Tibial artery (tissue), 4 donors: ENCODE results near the gene NBL1.

Source experiments
- DNase-seq, 2 donors: peaks; one replicate each; pipeline ENCODE4 v3.0.0-alpha.2; 2019
- H3K27ac ChIP-seq, 2 donors: fragments of 200-600 bp; sonication (generic) in 1 of 2; 1 replicate in 1 of 2; 2 replicates in 1 of 2; pipeline ENCODE4 v1.5.1; 2018 to 2019; ENCODE audit warnings: mild to moderate bottlenecking in 1 of 2
- H3K27me3 ChIP-seq, 2 donors: fragments of 200-600 bp; sonication (generic) in 1 of 2; one replicate each; pipeline versions ENCODE4 v1.5.1 to v1.6.0; 2016 to 2019
- H3K36me3 ChIP-seq, 3 donors: fragments of 200-600 bp; sonication (generic) in 2 of 3; one replicate each; pipeline ENCODE4 v1.5.1; 2016 to 2019; ENCODE audit warnings: mild to moderate bottlenecking in 2 of 3
- H3K4me1 ChIP-seq, 4 donors: fragments of 200-600 bp; sonication (generic) in 2 of 4; 1 replicate in 3 of 4; 2 replicates in 1 of 4; pipeline ENCODE4 v1.5.1; 2016 to 2019
- H3K4me3 ChIP-seq, 2 donors: fragments of 200-600 bp; sonication (generic) in 1 of 2; 1 replicate in 1 of 2; 2 replicates in 1 of 2; pipeline ENCODE4 v1.5.1; 2018 to 2019; ENCODE audit warnings: mild to moderate bottlenecking in 2 of 2
- H3K9me3 ChIP-seq, 3 donors: fragments of 200-600 bp; sonication (generic) in 1 of 3; one replicate each; pipeline ENCODE4 v1.5.1; 2016 to 2019
- CTCF ChIP-seq, 2 experiments: fragments of 200-600 bp in 1 of 2; fragments of 450-650 bp in 1 of 2; IDR thresholded peaks; one replicate each; pipeline ENCODE4 v1.5.1; 2017 to 2019; ENCODE audit warnings: antibody characterized with exemption in 2 of 2, mild to moderate bottlenecking in 1 of 2, moderate library complexity in 1 of 2
- intact Hi-C: fragments of 100-400 bp; cut with DNase I; formaldehyde crosslinking; loops from one replicate; pipeline ENCODE4 v1.15.0; 2023; ENCODE audit warnings: low total_unique reads

Gene NBL1

GRCh38 chr1:19668888-19669287, 24.8 kb downstream of the NBL1 start:
- no peak overlapping the region for H3K27ac ChIP-seq
- H3K4me3 ChIP-seq = no peak overlapping the region
- intact Hi-C loops = no loop called here
- no peaks in the 10 kb centered on the region for H3K9me3 ChIP-seq
- peaks cover 0 to 64% of the 10 kb centered on the region in 2 donors for H3K27me3 ChIP-seq
- DNase-seq = no peak
- H3K4me1 ChIP-seq = peaks cover 0 to 17% (median 9%) of the 10 kb centered on the region in 4 donors
- no peak for TF ChIP-seq CTCF (IDR thresholded peaks at IDR 0.05)
- no peaks in the 10 kb centered on the region for H3K36me3 ChIP-seq

- Histone ChIP-seq H3K27ac (no peak overlapping the region), H3K4me3 (no peak overlapping the region), H3K27me3 (peaks cover 0 to 45% of the 10 kb centered on the region in 2 donors), H3K9me3 (no peaks in the 10 kb centered on the region), H3K36me3 (no peaks in the 10 kb centered on the region), H3K4me1 (peaks cover 0 to 2% (median 0%) of the 10 kb centered on the region in 4 donors)
- intact Hi-C loops = no loop called here
- DNase-seq = no peak
- TF ChIP-seq CTCF (IDR thresholded peaks at IDR 0.05) = no peak
Measured at GRCh38 chr1:19670787-19671186, 26.7 kb downstream of the NBL1 start.

- H3K27me3 ChIP-seq = peaks cover 0 to 32% of the 10 kb centered on the region in 2 donors
- no peak for TF ChIP-seq CTCF (IDR thresholded peaks at IDR 0.05)
- no peak overlapping the region for H3K27ac ChIP-seq
- H3K36me3 ChIP-seq = no peaks in the 10 kb centered on the region
- H3K9me3 ChIP-seq = no peaks in the 10 kb centered on the region
- no peak overlapping the region for H3K4me3 ChIP-seq
- no peaks in the 10 kb centered on the region for H3K4me1 ChIP-seq
- intact Hi-C loops = no loop called here
- DNase-seq = no peak
Measured at GRCh38 chr1:19672237-19672636, 28.1 kb downstream of the NBL1 start.

GRCh38 chr1:19675797-19676196, 31.7 kb downstream of the NBL1 start:
- H3K27ac ChIP-seq = no peak overlapping the region
- no peaks in the 10 kb centered on the region for H3K4me1 ChIP-seq
- no peak for DNase-seq
- no peak for TF ChIP-seq CTCF (IDR thresholded peaks at IDR 0.05)
- peaks cover 0 to 17% (median 0%) of the 10 kb centered on the region in 3 donors for H3K36me3 ChIP-seq
- intact Hi-C loops = no loop called here
- H3K27me3 ChIP-seq = peaks cover 0 to 14% of the 10 kb centered on the region in 2 donors
- no peak overlapping the region for H3K4me3 ChIP-seq
- no peaks in the 10 kb centered on the region for H3K9me3 ChIP-seq

- Histone ChIP-seq H3K27ac (no peak overlapping the region), H3K4me1 (no peaks in the 10 kb centered on the region), H3K36me3 (peaks cover 0 to 22% (median 0%) of the 10 kb centered on the region in 3 donors), H3K9me3 (no peaks in the 10 kb centered on the region), H3K27me3 (peaks cover 0 to 10% of the 10 kb centered on the region in 2 donors), H3K4me3 (no peak overlapping the region)
- DNase-seq = peak in 1 of 2 donors; percentile 67
- intact Hi-C loops = no loop called here
- no peak for TF ChIP-seq CTCF (IDR thresholded peaks at IDR 0.05)
Measured at GRCh38 chr1:19676438-19676922, 32.4 kb downstream of the NBL1 start.

- no peak for TF ChIP-seq CTCF (IDR thresholded peaks at IDR 0.05)
Measured at GRCh38 chr1:19678493-19678892, 34.4 kb downstream of the NBL1 start.

More at GRCh38 chr1:19678493-19678892, 34.4 kb downstream of the NBL1 start:
- Histone ChIP-seq H3K36me3 (peaks cover 8 to 42% (median 13%) of the 10 kb centered on the region in 3 donors), H3K9me3 (no peaks in the 10 kb centered on the region), H3K27me3 (no peaks in the 10 kb centered on the region), H3K4me1 (no peaks in the 10 kb centered on the region), H3K4me3 (no peak overlapping the region), H3K27ac (no peak overlapping the region)
- intact Hi-C loops = no loop called here
- no peak for DNase-seq
